ENCODE results near the gene CASP1.

CASP1 gene

DNA sequence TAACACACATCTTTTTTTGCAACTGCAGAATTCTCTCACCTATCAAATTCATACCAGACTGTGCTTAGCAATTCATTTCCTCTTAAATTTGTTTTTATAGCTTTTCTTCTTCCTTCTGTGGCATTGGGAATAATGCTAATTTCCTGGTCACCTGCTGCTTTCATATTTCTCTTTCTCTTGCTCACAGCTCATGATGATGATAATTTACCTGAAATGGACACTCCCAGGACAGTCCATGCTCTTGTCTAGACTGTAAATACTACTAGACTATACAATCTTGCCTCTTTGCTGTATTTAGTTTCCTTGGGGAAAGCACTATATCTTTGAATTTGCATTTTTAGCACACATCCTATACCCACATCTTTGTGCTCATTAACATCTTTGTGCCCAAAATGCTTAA is 27.5 kb downstream of the CASP1 start:
- no peak overlapping the region for H3K4me3 ChIP-seq (ENCODE audit: low read length)
- TF ChIP-seq, protein P1, sequence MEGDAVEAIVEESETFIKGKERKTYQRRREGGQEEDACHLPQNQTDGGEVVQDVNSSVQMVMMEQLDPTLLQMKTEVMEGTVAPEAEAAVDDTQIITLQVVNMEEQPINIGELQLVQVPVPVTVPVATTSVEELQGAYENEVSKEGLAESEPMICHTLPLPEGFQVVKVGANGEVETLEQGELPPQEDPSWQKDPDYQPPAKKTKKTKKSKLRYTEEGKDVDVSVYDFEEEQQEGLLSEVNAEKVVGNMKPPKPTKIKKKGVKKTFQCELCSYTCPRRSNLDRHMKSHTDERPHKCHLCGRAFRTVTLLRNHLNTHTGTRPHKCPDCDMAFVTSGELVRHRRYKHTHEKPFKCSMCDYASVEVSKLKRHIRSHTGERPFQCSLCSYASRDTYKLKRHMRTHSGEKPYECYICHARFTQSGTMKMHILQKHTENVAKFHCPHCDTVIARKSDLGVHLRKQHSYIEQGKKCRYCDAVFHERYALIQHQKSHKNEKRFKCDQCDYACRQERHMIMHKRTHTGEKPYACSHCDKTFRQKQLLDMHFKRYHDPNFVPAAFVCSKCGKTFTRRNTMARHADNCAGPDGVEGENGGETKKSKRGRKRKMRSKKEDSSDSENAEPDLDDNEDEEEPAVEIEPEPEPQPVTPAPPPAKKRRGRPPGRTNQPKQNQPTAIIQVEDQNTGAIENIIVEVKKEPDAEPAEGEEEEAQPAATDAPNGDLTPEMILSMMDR (conservative IDR thresholded peaks at IDR 0.05; ENCODE audit: low read depth, low read length), result no peak
- DNase-seq (ENCODE audit: low read depth), result no peak

DNA sequence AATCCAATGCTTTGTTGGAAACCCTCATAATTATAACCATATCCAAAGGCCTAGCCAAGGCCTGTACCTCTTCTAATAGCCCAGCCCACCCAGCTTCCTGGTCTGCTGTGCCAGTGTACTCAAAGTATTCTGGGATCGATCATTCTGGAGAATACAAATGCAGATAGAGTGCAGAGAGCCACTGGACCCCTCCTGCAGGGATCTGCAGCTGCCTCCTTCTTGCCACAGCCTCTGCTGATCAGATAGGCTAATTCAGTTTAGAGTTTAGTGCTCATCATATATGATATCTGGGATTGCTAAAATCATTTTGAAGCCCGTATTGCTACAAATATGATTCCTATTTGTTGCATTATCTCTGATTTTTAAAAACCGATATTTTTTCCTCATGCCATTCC is 29.5 kb downstream of the CASP1 start:
- TF ChIP-seq, protein P1 (conservative IDR thresholded peaks at IDR 0.05; ENCODE audit: low read depth, low read length), result no peak

DNA sequence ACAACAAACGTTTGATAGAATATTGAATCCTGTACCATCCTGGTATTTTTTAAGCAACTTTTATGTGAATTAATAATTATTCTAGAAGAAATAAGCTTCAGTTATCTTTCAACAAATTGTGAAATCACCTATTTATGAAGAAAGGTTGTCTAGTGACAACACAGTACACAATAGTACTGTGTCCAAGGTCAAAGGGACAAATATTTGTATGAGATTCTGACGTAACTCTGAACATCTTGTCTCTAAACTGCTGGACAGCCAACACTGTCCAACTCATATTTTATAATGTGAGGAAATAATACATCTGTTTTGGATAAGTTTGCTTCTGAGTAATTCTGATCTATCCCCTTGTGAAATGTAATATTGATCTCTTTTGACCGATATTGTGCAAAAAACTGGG is 30.9 kb downstream of the CASP1 start:
- no peak overlapping the region for H3K4me3 ChIP-seq (ENCODE audit: low read length)
- no peak for DNase-seq (ENCODE audit: low read depth)
- TF ChIP-seq, protein P1 (conservative IDR thresholded peaks at IDR 0.05; ENCODE audit: low read depth, low read length), result no peak

More for the DNA sequence above, 29.5 kb downstream of the CASP1 start:
- DNase-seq (ENCODE audit: low read depth), result no peak
- no peak overlapping the region for H3K4me3 ChIP-seq (ENCODE audit: low read length)

DNA sequence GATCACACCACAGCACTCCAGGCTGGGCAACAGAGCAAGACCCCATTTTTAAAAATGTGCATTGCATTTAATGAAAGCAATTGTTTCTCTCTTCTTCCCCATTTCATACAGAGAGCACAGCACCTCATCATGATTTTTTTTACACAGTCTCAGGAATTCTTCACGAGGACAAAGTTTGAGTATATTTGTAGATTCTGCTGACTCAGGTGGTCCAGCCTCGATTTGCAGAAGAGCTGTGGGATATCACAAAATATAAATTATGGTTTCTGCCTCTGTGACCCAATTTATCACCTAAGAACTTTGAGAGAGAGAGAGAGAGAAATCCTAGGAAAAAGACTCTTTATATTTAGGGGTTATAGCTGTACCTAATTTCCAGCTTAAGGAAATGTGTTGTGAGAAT is 31.8 kb downstream of the CASP1 start:
- H3K4me3 ChIP-seq (ENCODE audit: low read length), result no peak overlapping the region
- DNase-seq (ENCODE audit: low read depth), result no peak
- TF ChIP-seq, protein P1 (conservative IDR thresholded peaks at IDR 0.05; ENCODE audit: low read depth, low read length), result no peak

DNA sequence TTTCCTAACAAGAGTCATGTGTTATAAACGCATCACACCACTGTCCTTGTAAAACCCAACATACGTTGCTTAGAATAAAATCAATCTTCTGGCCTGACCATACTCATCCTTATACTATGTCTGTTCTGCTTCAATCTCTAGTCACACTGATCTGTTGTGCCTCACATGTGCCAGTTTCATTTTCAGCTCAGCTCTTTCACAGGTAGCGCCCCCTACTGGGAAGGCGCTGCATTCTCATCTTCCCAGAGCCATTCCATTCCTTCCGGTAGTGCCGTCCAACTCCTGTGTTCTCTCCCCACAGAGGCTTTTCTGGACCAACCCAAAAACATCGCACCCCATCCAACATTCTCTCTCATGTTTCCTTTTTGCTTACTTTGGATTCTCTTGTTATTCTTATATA is 34.1 kb downstream of the CASP1 start:
- H3K4me3 ChIP-seq (ENCODE audit: low read length), result no peak overlapping the region
- TF ChIP-seq, protein P1 (conservative IDR thresholded peaks at IDR 0.05; ENCODE audit: low read depth, low read length), result peak; percentile 49
- DNase-seq (ENCODE audit: low read depth), result no peak

DNA sequence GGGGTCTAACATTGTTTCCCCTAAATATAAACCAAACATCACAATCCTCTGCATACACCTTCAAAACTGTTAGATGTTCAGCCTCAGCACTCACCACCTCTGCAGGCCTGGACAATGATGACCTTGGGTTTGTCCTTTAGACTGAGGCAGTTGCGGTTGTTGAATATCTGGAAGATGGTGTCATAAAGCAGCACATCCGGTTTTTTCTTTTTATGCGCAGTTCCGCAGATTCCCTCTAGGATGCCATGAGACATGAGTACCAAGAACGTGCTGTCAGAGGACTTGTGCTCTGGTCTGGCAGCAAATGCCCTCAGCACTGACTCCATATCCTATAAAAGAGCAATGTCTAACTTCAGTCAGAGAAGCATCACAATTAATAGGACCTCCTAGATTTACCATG is 34.8 kb downstream of the CASP1 start:
- H3K4me3 ChIP-seq (ENCODE audit: low read length), result no peak overlapping the region
- DNase-seq (ENCODE audit: low read depth), result no peak
- TF ChIP-seq, protein P1 (conservative IDR thresholded peaks at IDR 0.05; ENCODE audit: low read depth, low read length), result peak; percentile 21

DNA sequence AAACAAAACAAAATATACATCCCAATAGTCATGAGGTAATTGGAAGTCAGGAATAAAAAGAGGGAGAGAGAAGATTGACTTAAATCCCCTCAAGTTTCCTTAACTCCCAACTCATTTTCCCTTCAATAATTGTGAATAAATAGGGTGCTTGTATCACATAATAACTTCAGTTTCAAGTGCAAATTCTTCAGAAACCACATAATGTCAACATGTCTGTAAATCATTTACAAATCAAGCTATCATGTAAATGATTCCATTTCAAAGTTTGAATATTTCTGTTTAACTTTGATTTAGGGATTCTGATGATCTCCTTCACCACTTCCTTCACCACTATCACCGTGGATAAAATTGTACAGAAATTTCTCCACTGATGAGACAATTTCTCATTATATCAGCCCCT is 35.2 kb downstream of the CASP1 start:
- TF ChIP-seq, protein P1 (conservative IDR thresholded peaks at IDR 0.05; ENCODE audit: low read depth, low read length), result no peak
- H3K4me3 ChIP-seq (ENCODE audit: low read length), result no peak overlapping the region
- DNase-seq (ENCODE audit: low read depth), result no peak
